Measurements from ENCODE around the gene GJC2. TPM values are rescaled to one million over a fixed set of nuclear protein-coding genes. Genes with fewer than 3 reads are reported as not detected.

Gene GJC2
- polyA plus RNA-seq, 2 of the 4 experiments (the other 2 are of a cell fraction), result 0.09 to 0.48 TPM

- Histone ChIP-seq H3K27ac (no peak overlapping the region), H3K4me2 (no peak overlapping the region), H3K9me3 (peaks cover 7% of the 10 kb centered on the region), H3K4me1 (peaks cover 8% of the 10 kb centered on the region), H3K4me3 (no peak overlapping the region)
- no peak for FAIRE-seq
- DNase-seq (ENCODE audit: low read depth in 1 of 2, low spot score in 1 of 2), result no peak
- CTCF ChIA-PET, result interaction anchor here (1.1 to 2.5 kb wide), 2 partner anchors 9 to 205 kb away, joined by 4 to 10 read pairs; no protein-coding TSS in a partner anchor
- 70% methylated on average over 8 of the region's 8 CpGs for WGBS (ENCODE audit: missing lambda C conversion rate)
- TF ChIP-seq NFE2L2 (conservative IDR thresholded peaks at IDR 0.05; ENCODE audit: low read length) (no peak), MAFK (IDR thresholded peaks at IDR 0.05; ENCODE audit: partially characterized antibody) (no peak), KDM1A (IDR thresholded peaks at IDR 0.05; ENCODE audit: low read depth) (no peak), POLR2A (IDR thresholded peaks at IDR 0.05; ENCODE audit: low read length) (no peak), RARB (CRISPR knock-in tag; IDR thresholded peaks at IDR 0.05) (no peak), HEYL (CRISPR knock-in tag; IDR thresholded peaks at IDR 0.05) (no peak), ZFP36 (IDR thresholded peaks at IDR 0.05; ENCODE audit: borderline replicate concordance, partially characterized antibody) (no peak)
- POLR2A ChIA-PET, result no interaction called here
- no peak for ATAC-seq
Measured at GRCh38 chr1:228204958-228205357, 55.2 kb downstream of the GJC2 start.

- ChIA-PET CTCF (interaction anchor here (0.6 to 1.2 kb wide), 5 partner anchors 18 to 1867 kb away, joined by 3 to 4 read pairs (median 3); no protein-coding TSS in a partner anchor), POLR2A (no interaction called here)
- peaks cover 16% of the 10 kb centered on the region for H3K4me1 ChIP-seq
- WGBS (ENCODE audit: missing lambda C conversion rate), result 67% methylated on average over 11 of the region's 15 CpGs
- H3K4me3 ChIP-seq, result no peak overlapping the region
- no peak overlapping the region for H3K27ac ChIP-seq
- no peak for ATAC-seq
- FAIRE-seq, result no peak
- no peaks in the 10 kb centered on the region for H3K9me3 ChIP-seq
- H3K4me2 ChIP-seq, result no peak overlapping the region
- DNase-seq (ENCODE audit: low read depth in 1 of 2, low spot score in 1 of 2), result no peak
- no peak for TF ChIP-seq ZSCAN20 (CRISPR knock-in tag; IDR thresholded peaks at IDR 0.05)
- no peak for TF ChIP-seq MAX (IDR thresholded peaks at IDR 0.05)
- no peak for TF ChIP-seq RNF2 (IDR thresholded peaks at IDR 0.05; ENCODE audit: borderline replicate concordance, low read depth)
- TF ChIP-seq SMC3 (IDR thresholded peaks at IDR 0.05), result no peak
- no peak for TF ChIP-seq POLR2AphosphoS2 (conservative IDR thresholded peaks at IDR 0.05; ENCODE audit: low read length)
- TF ChIP-seq RARB (CRISPR knock-in tag; IDR thresholded peaks at IDR 0.05), result no peak
Measured at GRCh38 chr1:228205526-228206436, 56.1 kb downstream of the GJC2 start.

GRCh38 chr1:228206582-228207351, 57.0 kb downstream of the GJC2 start:
- WGBS (ENCODE audit: missing lambda C conversion rate), result 82% methylated on average over 10 of the region's 16 CpGs

GRCh38 chr1:228207381-228207810, 57.7 kb downstream of the GJC2 start:
- no peak for DNase-seq (ENCODE audit: low read depth in 1 of 2, low spot score in 1 of 2)
- H3K4me3 ChIP-seq, result no peak overlapping the region
- FAIRE-seq, result no peak
- no peak for ATAC-seq
- H3K27ac ChIP-seq, result peak overlapping the region in 1 of 2 experiments; percentile 86; a peak in 1 of 6 replicates
- CTCF ChIA-PET, result no interaction called here
- TF ChIP-seq TFCP2L1 (CRISPR knock-in tag; IDR thresholded peaks at IDR 0.05), result no peak
- TF ChIP-seq NR3C1 (IDR thresholded peaks at IDR 0.05), result no peak
- TF ChIP-seq SREBF2 (IDR thresholded peaks at IDR 0.05), result no peak
- TF ChIP-seq REST (IDR thresholded peaks at IDR 0.05), result no peak
- TF ChIP-seq MYC (IDR thresholded peaks at IDR 0.05; ENCODE audit: borderline replicate concordance, low read length), result no peak
- TF ChIP-seq FOSL2 (IDR thresholded peaks at IDR 0.05), result no peak
- no peak for TF ChIP-seq FOSL2 (CRISPR knock-in tag; IDR thresholded peaks at IDR 0.05)
- no peak for TF ChIP-seq POLR2A (IDR thresholded peaks at IDR 0.05; ENCODE audit: low read length)
- no peak for TF ChIP-seq RAD21 (conservative IDR thresholded peaks at IDR 0.05 in 1 of 2, IDR thresholded peaks at IDR 0.05 in 1 of 2)
- H3K4me2 ChIP-seq, result no peak overlapping the region
- peaks cover 17% of the 10 kb centered on the region for H3K4me1 ChIP-seq
- no peaks in the 10 kb centered on the region for H3K9me3 ChIP-seq
- POLR2A ChIA-PET, result no interaction called here
- WGBS (ENCODE audit: missing lambda C conversion rate), result 76% methylated on average over 3 of the region's 8 CpGs

More at GRCh38 chr1:228206582-228207351, 57.0 kb downstream of the GJC2 start:
- no peaks in the 10 kb centered on the region for H3K9me3 ChIP-seq
- H3K4me3 ChIP-seq, result no peak overlapping the region
- POLR2A ChIA-PET, result no interaction called here
- H3K27ac ChIP-seq, result no peak overlapping the region
- ATAC-seq (peak in 1 of 2 experiments; percentile 12; a peak in 3 of 6 replicates), FAIRE-seq (no peak), DNase-seq (ENCODE audit: low read depth in 1 of 2, low spot score in 1 of 2) (no peak)
- peaks cover 17% of the 10 kb centered on the region for H3K4me1 ChIP-seq
- H3K4me2 ChIP-seq, result no peak overlapping the region
- CTCF ChIA-PET, result interaction anchor here (0.6 to 1.2 kb wide), 4 partner anchors 17 to 1868 kb away, joined by 3 to 4 read pairs (median 3); no protein-coding TSS in a partner anchor
- no peak for TF ChIP-seq CEBPB (IDR thresholded peaks at IDR 0.05)
- TF ChIP-seq BHLHE40 (IDR thresholded peaks at IDR 0.05; ENCODE audit: low read depth, low read length), result no peak
- TF ChIP-seq RFX5 (IDR thresholded peaks at IDR 0.05), result no peak
- no peak for TF ChIP-seq PBX3 (IDR thresholded peaks at IDR 0.05)
- no peak for TF ChIP-seq JUN (IDR thresholded peaks at IDR 0.05)

Measured in A549 (cell line).